Trophoblast cell (in vitro differentiated cells and primary cell): ENCODE measurements around the gene CTSH.

ENCODE experiments used
- DNase-seq, 2 donors: peaks; one replicate each; pipeline ENCODE4 v3.0.0-alpha.2; 2016
- H2AFZ ChIP-seq: 2 replicates; pipeline ENCODE4 v1.6.1; 2013; ENCODE audit warnings: low read length, moderate library complexity, mild to moderate bottlenecking; ENCODE audit not compliant: insufficient read depth, poor library complexity
- H2AK5ac ChIP-seq: 2 replicates; pipeline ENCODE4 v1.6.1; 2013; ENCODE audit warnings: mild to moderate bottlenecking, low read length
- H2BK120ac ChIP-seq: 2 replicates; pipeline ENCODE4 v1.6.1; 2013; ENCODE audit warnings: low read length, mild to moderate bottlenecking, moderate library complexity; ENCODE audit not compliant: insufficient read depth, poor library complexity
- H2BK12ac ChIP-seq: 2 replicates; pipeline ENCODE4 v1.6.1; 2013; ENCODE audit warnings: mild to moderate bottlenecking, low read length, moderate library complexity
- H2BK5ac ChIP-seq: 2 replicates; pipeline ENCODE4 v1.6.1; 2013; ENCODE audit warnings: low read length, low read depth, moderate library complexity, mild to moderate bottlenecking; ENCODE audit not compliant: poor library complexity
- H3K14ac ChIP-seq: 2 replicates; pipeline ENCODE4 v1.6.1; 2013; ENCODE audit warnings: mild to moderate bottlenecking, low read length
- H3K18ac ChIP-seq: 2 replicates; pipeline ENCODE4 v1.6.1; 2013; ENCODE audit warnings: mild to moderate bottlenecking, low read length
- H3K23ac ChIP-seq: 2 replicates; pipeline ENCODE4 v1.6.1; 2013; ENCODE audit warnings: low read length
- H3K27ac ChIP-seq: 2 replicates; pipeline ENCODE4 v1.5.1; 2013; ENCODE audit warnings: low read depth, mild to moderate bottlenecking, inconsistent platforms, low read length, moderate library complexity
- H3K27me3 ChIP-seq: 2 replicates; pipeline ENCODE4 v1.6.1; 2013; ENCODE audit warnings: inconsistent platforms, mild to moderate bottlenecking, low read length, moderate library complexity; ENCODE audit not compliant: insufficient read depth
- H3K36me3 ChIP-seq, 2 experiments: 1 replicate in 1 of 2; 2 replicates in 1 of 2; pipeline ENCODE4 v1.6.1; 2013; ENCODE audit warnings: low read length in 2 of 2, mild to moderate bottlenecking in 2 of 2, moderate library complexity in 1 of 2; ENCODE audit not compliant: insufficient read depth in 2 of 2, control insufficient read depth in 1 of 2
- H3K4ac ChIP-seq: 2 replicates; pipeline ENCODE4 v1.6.1; 2013; ENCODE audit warnings: low read depth, mild to moderate bottlenecking, low read length, moderate library complexity
- H3K4me1 ChIP-seq, 2 experiments: 1 replicate in 1 of 2; 2 replicates in 1 of 2; pipeline ENCODE4 v1.6.1; 2013; ENCODE audit warnings: low read length in 2 of 2, mild to moderate bottlenecking in 2 of 2, moderate library complexity in 1 of 2; ENCODE audit not compliant: insufficient read depth in 2 of 2, control insufficient read depth in 1 of 2
- H3K4me2 ChIP-seq: 2 replicates; pipeline ENCODE4 v1.6.1; 2013; ENCODE audit warnings: inconsistent platforms, mild to moderate bottlenecking, low read length, moderate library complexity
- H3K4me3 ChIP-seq: 2 replicates; pipeline ENCODE4 v1.5.1; 2013; ENCODE audit warnings: mild to moderate bottlenecking, low read depth, low read length, inconsistent platforms
- H3K79me1 ChIP-seq: one replicate; pipeline ENCODE4 v1.6.1; 2013; ENCODE audit warnings: low read length
- H3K79me2 ChIP-seq: 2 replicates; pipeline ENCODE4 v1.6.1; 2013; ENCODE audit warnings: low read length, mild to moderate bottlenecking; ENCODE audit not compliant: control insufficient read depth, insufficient read depth, poor library complexity
- H3K9ac ChIP-seq: 2 replicates; pipeline ENCODE4 v1.6.1; 2013; ENCODE audit warnings: mild to moderate bottlenecking, low read length
- H3K9me3 ChIP-seq: 2 replicates; pipeline ENCODE4 v1.6.1; 2013; ENCODE audit warnings: low read depth, mild to moderate bottlenecking, control low read depth, inconsistent platforms, low read length; ENCODE audit not compliant: insufficient read depth
- H4K12ac ChIP-seq: 2 replicates; pipeline ENCODE4 v1.6.1; 2013; ENCODE audit warnings: low read depth, mild to moderate bottlenecking, low read length, moderate library complexity
- H4K8ac ChIP-seq: 2 replicates; pipeline ENCODE4 v1.6.1; 2013; ENCODE audit warnings: low read depth, mild to moderate bottlenecking, low read length, moderate library complexity
- H4K91ac ChIP-seq: one replicate; pipeline ENCODE4 v1.6.1; 2013; ENCODE audit warnings: low read depth, mild to moderate bottlenecking, low read length, moderate library complexity
- WGBS: extraction: QIAGEN DNeasy Blood & Tissue Kit; methylation state at CpG from one replicate; pipeline ENCODE4 v1.1.7; 2013; ENCODE audit warnings: missing lambda C conversion rate; ENCODE audit not compliant: insufficient read length, insufficient coverage; ENCODE audit errors: extremely low coverage; 5-methylcytosine and 5-hydroxymethylcytosine counted together

CTSH gene

GRCh38 chr15:78898540-78898939 lies 46.3 kb downstream of the CTSH start:
- no peak overlapping the region for H3K27ac ChIP-seq
- H4K12ac ChIP-seq: no peak overlapping the region
- peak in 1 of 2 donors; percentile 58 for DNase-seq
- H4K8ac ChIP-seq: no peak overlapping the region
- H3K4ac ChIP-seq: no peak overlapping the region
- no peak overlapping the region for H3K23ac ChIP-seq
- no peaks in the 10 kb centered on the region for H3K79me1 ChIP-seq
- H2BK12ac ChIP-seq: no peak overlapping the region
- H3K4me3 ChIP-seq: no peak overlapping the region
- no peak overlapping the region for H2AK5ac ChIP-seq
- WGBS: no CpG with 5 or more reads among the region's 4 CpGs
- no peak overlapping the region for H3K4me2 ChIP-seq
- no peak overlapping the region for H3K9ac ChIP-seq
- no peak overlapping the region for H3K18ac ChIP-seq
- no peak overlapping the region for H2BK120ac ChIP-seq
- H3K27me3 ChIP-seq: no peaks in the 10 kb centered on the region
- no peak overlapping the region for H4K91ac ChIP-seq
- H3K4me1 ChIP-seq: no peaks in the 10 kb centered on the region
- H3K36me3 ChIP-seq: peaks cover 42 to 54% of the 10 kb centered on the region in 2 experiments
- H2AFZ ChIP-seq: no peak overlapping the region
- H2BK5ac ChIP-seq: no peak overlapping the region
- H3K79me2 ChIP-seq: peaks cover 1% of the 10 kb centered on the region
- no peak overlapping the region for H3K14ac ChIP-seq
- no peaks in the 10 kb centered on the region for H3K9me3 ChIP-seq

DNA sequence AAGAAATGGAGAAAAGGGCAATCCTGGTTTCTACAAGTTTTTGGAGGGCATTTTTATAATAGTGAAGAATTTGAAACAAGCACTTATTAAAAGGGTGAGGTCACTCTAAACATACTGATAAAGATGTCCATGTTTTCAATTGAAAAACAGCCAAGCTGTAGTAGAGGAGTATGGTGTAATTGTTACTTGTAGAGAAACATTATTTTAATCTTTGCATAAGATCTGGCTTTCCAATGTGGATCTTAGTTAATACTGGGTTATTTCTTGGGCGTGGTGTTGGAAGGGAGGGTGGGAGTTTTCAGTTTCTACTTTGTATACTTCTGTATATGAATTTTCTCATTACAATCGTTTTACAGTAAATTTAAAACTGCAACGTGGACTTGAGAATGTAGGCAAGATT lies 49.4 kb downstream of the CTSH start:
- Histone ChIP-seq H3K4ac (no peak overlapping the region), H4K91ac (no peak overlapping the region), H3K14ac (no peak overlapping the region), H3K9ac (no peak overlapping the region), H4K8ac (no peak overlapping the region), H2BK12ac (no peak overlapping the region), H2BK120ac (no peak overlapping the region), H3K23ac (no peak overlapping the region), H2BK5ac (no peak overlapping the region), H3K4me3 (no peak overlapping the region), H3K36me3 (peaks cover 28 to 38% of the 10 kb centered on the region in 2 experiments), H3K27me3 (no peaks in the 10 kb centered on the region), H3K4me1 (no peaks in the 10 kb centered on the region), H3K27ac (no peak overlapping the region), H3K18ac (no peak overlapping the region), H3K4me2 (no peak overlapping the region), H3K79me2 (peaks cover 1% of the 10 kb centered on the region), H4K12ac (no peak overlapping the region), H2AFZ (no peak overlapping the region), H2AK5ac (no peak overlapping the region), H3K9me3 (no peaks in the 10 kb centered on the region), H3K79me1 (no peaks in the 10 kb centered on the region)
- no peak for DNase-seq
- no CpG with 5 or more reads among the region's 3 CpGs for WGBS

DNA sequence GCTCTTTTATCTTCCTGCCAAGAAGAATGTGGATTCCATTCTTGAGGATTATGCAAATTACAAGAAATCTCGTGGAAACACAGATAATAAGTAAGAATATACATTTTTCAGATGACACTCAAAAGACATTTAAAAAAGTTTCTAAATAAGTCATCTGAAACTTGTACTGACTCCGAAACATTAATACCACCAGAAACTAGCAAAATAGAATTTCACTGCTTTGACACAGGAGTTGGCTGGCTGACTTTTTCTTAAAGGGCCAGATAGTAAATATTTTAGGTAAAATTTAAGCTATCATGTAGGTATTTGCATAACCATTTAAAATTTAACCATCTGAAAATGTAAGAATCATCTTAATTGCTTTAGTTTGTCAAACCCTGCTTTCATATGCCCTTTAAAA lies 51.3 kb downstream of the CTSH start:
- Histone ChIP-seq H2BK12ac (no peak overlapping the region), H3K4me3 (no peak overlapping the region)
- DNase-seq: peak in 1 of 2 donors; percentile 45

GRCh38 chr15:78889000-78889399 lies 55.8 kb downstream of the CTSH start:
- H4K8ac ChIP-seq: no peak overlapping the region
- no peaks in the 10 kb centered on the region for H3K9me3 ChIP-seq
- H3K36me3 ChIP-seq: peaks cover 24 to 39% of the 10 kb centered on the region in 2 experiments
- no peaks in the 10 kb centered on the region for H3K79me1 ChIP-seq
- H2AFZ ChIP-seq: no peak overlapping the region
- H4K91ac ChIP-seq: no peak overlapping the region
- H2AK5ac ChIP-seq: no peak overlapping the region
- DNase-seq: no peak
- H2BK120ac ChIP-seq: no peak overlapping the region
- H2BK12ac ChIP-seq: no peak overlapping the region
- WGBS: no CpG with 5 or more reads among the region's 4 CpGs
- H3K79me2 ChIP-seq: peaks cover 4% of the 10 kb centered on the region
- H2BK5ac ChIP-seq: no peak overlapping the region
- H3K4me3 ChIP-seq: no peak overlapping the region
- peak overlapping the region; percentile 69 for H3K4ac ChIP-seq
- H3K14ac ChIP-seq: no peak overlapping the region
- H3K9ac ChIP-seq: no peak overlapping the region
- no peaks in the 10 kb centered on the region for H3K4me1 ChIP-seq
- no peaks in the 10 kb centered on the region for H3K27me3 ChIP-seq
- H3K18ac ChIP-seq: no peak overlapping the region
- no peak overlapping the region for H3K27ac ChIP-seq
- no peak overlapping the region for H3K4me2 ChIP-seq
- no peak overlapping the region for H3K23ac ChIP-seq
- no peak overlapping the region for H4K12ac ChIP-seq

More for the DNA sequence above, 51.3 kb downstream of the CTSH start:
- Histone ChIP-seq H3K9ac (no peak overlapping the region), H2BK120ac (no peak overlapping the region), H3K79me1 (no peaks in the 10 kb centered on the region), H3K9me3 (no peaks in the 10 kb centered on the region), H3K14ac (no peak overlapping the region), H4K8ac (no peak overlapping the region), H4K12ac (no peak overlapping the region), H2AFZ (no peak overlapping the region), H3K79me2 (no peaks in the 10 kb centered on the region), H3K27me3 (no peaks in the 10 kb centered on the region), H3K4me2 (no peak overlapping the region), H3K27ac (no peak overlapping the region), H3K18ac (no peak overlapping the region), H3K4me1 (no peaks in the 10 kb centered on the region), H3K4ac (no peak overlapping the region), H2BK5ac (no peak overlapping the region), H4K91ac (no peak overlapping the region), H3K36me3 (peaks cover 23 to 33% of the 10 kb centered on the region in 2 experiments), H2AK5ac (no peak overlapping the region), H3K23ac (no peak overlapping the region)
- no CpG with 5 or more reads among the region's 2 CpGs for WGBS
